HEK293 (cell line): ENCODE results near the gene SHBG.

Experiments
- EGR2 ChIP-seq: fragments of 450-650 bp; formaldehyde crosslinking; IDR thresholded peaks from 2 replicates; pipeline ENCODE4 v1.5.1; 2016; ENCODE audit warnings: low read depth, missing biosample characterization, missing genetic modification characterization
- GLI2 ChIP-seq: fragments of 450-650 bp; formaldehyde crosslinking; IDR thresholded peaks from 2 replicates; pipeline ENCODE4; 2017; ENCODE audit warnings: missing biosample characterization, missing genetic modification characterization, low read depth, borderline replicate concordance
- SP2 ChIP-seq: fragments of 450-650 bp; formaldehyde crosslinking; IDR thresholded peaks from 2 replicates; pipeline ENCODE4 v1.5.1; 2016; ENCODE audit warnings: missing biosample characterization, missing genetic modification characterization
- YY1 ChIP-seq: fragments of 450-650 bp; formaldehyde crosslinking; IDR thresholded peaks from 2 replicates; pipeline ENCODE4 v1.5.1; 2018; ENCODE audit warnings: missing biosample characterization, missing genetic modification characterization
- ZBTB21 ChIP-seq: fragments of 450-650 bp; formaldehyde crosslinking; IDR thresholded peaks from 2 replicates; pipeline ENCODE4 v1.5.1; 2017; ENCODE audit warnings: missing biosample characterization, missing genetic modification characterization
- ZBTB6 ChIP-seq: fragments of 450-650 bp; formaldehyde crosslinking; IDR thresholded peaks from 2 replicates; pipeline ENCODE4 v1.5.1; 2017; ENCODE audit warnings: missing biosample characterization, missing genetic modification characterization
- ZFP37 ChIP-seq: fragments of 450-650 bp; formaldehyde crosslinking; IDR thresholded peaks from 2 replicates; pipeline ENCODE4 v1.5.1; 2016; ENCODE audit warnings: missing biosample characterization, missing genetic modification characterization
- ZFP41 ChIP-seq: fragments of 450-650 bp; formaldehyde crosslinking; IDR thresholded peaks from 2 replicates; pipeline ENCODE4 v1.5.1; 2016; ENCODE audit warnings: missing biosample characterization, missing genetic modification characterization, borderline replicate concordance
- ZNF248 ChIP-seq: fragments of 450-650 bp; formaldehyde crosslinking; IDR thresholded peaks from 2 replicates; pipeline ENCODE4 v1.5.1; 2017; ENCODE audit warnings: missing biosample characterization, missing genetic modification characterization
- ZNF280D ChIP-seq: fragments of 450-650 bp; formaldehyde crosslinking; IDR thresholded peaks from 2 replicates; pipeline ENCODE4 v1.5.1; 2016; ENCODE audit warnings: missing biosample characterization, missing genetic modification characterization
- ZNF302 ChIP-seq: fragments of 450-650 bp; formaldehyde crosslinking; IDR thresholded peaks from 2 replicates; pipeline ENCODE4 v1.5.1; 2016; ENCODE audit warnings: missing biosample characterization, missing genetic modification characterization, low read depth
- ZNF335 ChIP-seq: fragments of 450-650 bp; formaldehyde crosslinking; conservative IDR thresholded peaks from 2 replicates; pipeline ENCODE4 v1.5.1; 2016; ENCODE audit warnings: missing biosample characterization, missing genetic modification characterization
- ZNF350 ChIP-seq: fragments of 450-650 bp; formaldehyde crosslinking; IDR thresholded peaks from 2 replicates; pipeline ENCODE4 v1.5.0; 2017; ENCODE audit warnings: missing biosample characterization, mild to moderate bottlenecking, missing genetic modification characterization
- ZNF48 ChIP-seq: fragments of 450-650 bp; formaldehyde crosslinking; IDR thresholded peaks from 2 replicates; pipeline ENCODE4 v1.5.1; 2016; ENCODE audit warnings: missing biosample characterization, missing genetic modification characterization
- ZNF777 ChIP-seq: fragments of 450-650 bp; formaldehyde crosslinking; IDR thresholded peaks from 2 replicates; pipeline ENCODE4 v1.5.1; 2017; ENCODE audit warnings: missing biosample characterization, missing genetic modification characterization, borderline replicate concordance
- ZNF785 ChIP-seq: fragments of 450-650 bp; formaldehyde crosslinking; IDR thresholded peaks from 2 replicates; pipeline ENCODE4 v1.5.1; 2016; ENCODE audit warnings: missing biosample characterization, missing genetic modification characterization
- ZNF791 ChIP-seq: fragments of 450-650 bp; formaldehyde crosslinking; IDR thresholded peaks from 2 replicates; pipeline ENCODE4 v1.5.1; 2016; ENCODE audit warnings: missing biosample characterization, missing genetic modification characterization
- ZNF843 ChIP-seq: fragments of 450-650 bp; formaldehyde crosslinking; IDR thresholded peaks from 2 replicates; pipeline ENCODE4 v1.5.1; 2016; ENCODE audit warnings: missing biosample characterization, missing genetic modification characterization
- ZSCAN23 ChIP-seq: fragments of 450-650 bp; formaldehyde crosslinking; IDR thresholded peaks from 2 replicates; pipeline ENCODE4 v1.5.1; 2016; ENCODE audit warnings: missing biosample characterization, missing genetic modification characterization
- TF ChIP-seq, protein P1 (sequence below): fragments of 450-650 bp; formaldehyde crosslinking; IDR thresholded peaks from 2 replicates; pipeline ENCODE4 v1.5.1; 2016; ENCODE audit warnings: missing biosample characterization, missing genetic modification characterization
- TF ChIP-seq, protein P2 (sequence below): fragments of 450-650 bp; formaldehyde crosslinking; IDR thresholded peaks from 2 replicates; pipeline ENCODE4 v1.5.1; 2016; ENCODE audit warnings: missing biosample characterization, missing genetic modification characterization
- TF ChIP-seq, protein P3 (sequence below): fragments of 450-650 bp; formaldehyde crosslinking; IDR thresholded peaks from 2 replicates; pipeline ENCODE4; 2016; ENCODE audit warnings: missing biosample characterization, missing genetic modification characterization
- TF ChIP-seq, protein P4 (sequence below): fragments of 450-650 bp; formaldehyde crosslinking; IDR thresholded peaks from 2 replicates; pipeline ENCODE4 v1.5.1; 2016; ENCODE audit warnings: missing biosample characterization, missing genetic modification characterization
- TF ChIP-seq, protein P5 (sequence below): fragments of 450-650 bp; formaldehyde crosslinking; IDR thresholded peaks from 2 replicates; pipeline ENCODE4 v1.5.1; 2016; ENCODE audit warnings: missing biosample characterization, missing genetic modification characterization
- TF ChIP-seq, protein P6 (sequence below): fragments of 450-650 bp; formaldehyde crosslinking; IDR thresholded peaks from 2 replicates; pipeline ENCODE4 v1.5.1; 2016; ENCODE audit warnings: missing biosample characterization, missing genetic modification characterization

SHBG gene

DNA sequence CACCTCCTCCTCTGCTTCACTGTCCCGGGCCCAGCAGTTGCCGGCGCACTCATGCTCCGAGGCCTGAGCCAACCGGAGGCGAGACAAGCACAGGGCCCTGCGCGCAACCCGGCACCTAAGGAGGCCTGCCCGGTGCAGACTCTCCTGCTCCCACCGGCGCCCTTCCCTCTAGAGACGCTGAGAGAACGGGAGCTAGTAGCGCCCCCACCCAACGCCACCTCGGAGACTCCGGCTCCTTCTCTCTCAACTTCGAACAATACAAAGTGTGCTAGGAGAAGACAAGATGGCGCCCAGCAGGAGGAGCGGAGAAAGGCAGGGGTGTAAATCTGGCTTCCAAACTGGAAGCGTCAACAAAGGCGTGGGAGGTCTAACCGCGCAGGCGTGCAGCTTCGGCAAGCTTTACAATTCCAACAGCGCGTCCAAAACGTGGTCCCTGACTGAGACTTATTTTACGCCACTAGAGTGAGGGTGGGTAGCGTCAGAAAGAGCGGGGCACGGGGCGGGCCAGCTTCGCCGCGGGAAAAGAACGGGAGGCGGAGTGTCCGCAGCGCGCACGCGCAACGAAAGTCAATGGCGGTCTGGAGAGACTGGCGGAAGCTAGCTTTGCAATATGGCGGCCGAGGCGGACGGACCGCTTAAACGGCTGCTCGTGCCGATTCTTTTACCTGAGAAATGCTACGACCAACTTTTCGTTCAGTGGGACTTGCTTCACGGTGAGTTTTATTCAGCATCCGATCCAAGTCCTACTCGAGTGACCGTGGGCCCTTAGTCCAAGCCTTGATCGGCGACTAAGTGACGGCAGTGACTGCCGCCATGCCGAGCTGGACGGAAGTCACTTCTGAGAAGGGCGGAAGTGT is 46.5 kb upstream of the SHBG start, which contains the start of gene MPDU1 (continued):
- TF ChIP-seq GLI2 (tag by site-specific recombination) = no peak
- no peak for TF ChIP-seq ZNF248 (tag by site-specific recombination)
- TF ChIP-seq SP2 (tag by site-specific recombination) = peak; percentile 88
- TF ChIP-seq ZBTB6 = peak; percentile 5; the same call in 1 of the 2 replicates
- TF ChIP-seq YY1 (tag by site-specific recombination) = peak; percentile 99
- TF ChIP-seq ZNF791 = no peak
- TF ChIP-seq, protein P1, sequence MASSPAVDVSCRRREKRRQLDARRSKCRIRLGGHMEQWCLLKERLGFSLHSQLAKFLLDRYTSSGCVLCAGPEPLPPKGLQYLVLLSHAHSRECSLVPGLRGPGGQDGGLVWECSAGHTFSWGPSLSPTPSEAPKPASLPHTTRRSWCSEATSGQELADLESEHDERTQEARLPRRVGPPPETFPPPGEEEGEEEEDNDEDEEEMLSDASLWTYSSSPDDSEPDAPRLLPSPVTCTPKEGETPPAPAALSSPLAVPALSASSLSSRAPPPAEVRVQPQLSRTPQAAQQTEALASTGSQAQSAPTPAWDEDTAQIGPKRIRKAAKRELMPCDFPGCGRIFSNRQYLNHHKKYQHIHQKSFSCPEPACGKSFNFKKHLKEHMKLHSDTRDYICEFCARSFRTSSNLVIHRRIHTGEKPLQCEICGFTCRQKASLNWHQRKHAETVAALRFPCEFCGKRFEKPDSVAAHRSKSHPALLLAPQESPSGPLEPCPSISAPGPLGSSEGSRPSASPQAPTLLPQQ (tag by site-specific recombination) = peak; percentile 61
- TF ChIP-seq ZBTB21 (tag by site-specific recombination) = no peak; the same call in 1 of the 2 replicates
- TF ChIP-seq ZNF280D (tag by site-specific recombination) = peak; percentile 53
- TF ChIP-seq, protein P2, sequence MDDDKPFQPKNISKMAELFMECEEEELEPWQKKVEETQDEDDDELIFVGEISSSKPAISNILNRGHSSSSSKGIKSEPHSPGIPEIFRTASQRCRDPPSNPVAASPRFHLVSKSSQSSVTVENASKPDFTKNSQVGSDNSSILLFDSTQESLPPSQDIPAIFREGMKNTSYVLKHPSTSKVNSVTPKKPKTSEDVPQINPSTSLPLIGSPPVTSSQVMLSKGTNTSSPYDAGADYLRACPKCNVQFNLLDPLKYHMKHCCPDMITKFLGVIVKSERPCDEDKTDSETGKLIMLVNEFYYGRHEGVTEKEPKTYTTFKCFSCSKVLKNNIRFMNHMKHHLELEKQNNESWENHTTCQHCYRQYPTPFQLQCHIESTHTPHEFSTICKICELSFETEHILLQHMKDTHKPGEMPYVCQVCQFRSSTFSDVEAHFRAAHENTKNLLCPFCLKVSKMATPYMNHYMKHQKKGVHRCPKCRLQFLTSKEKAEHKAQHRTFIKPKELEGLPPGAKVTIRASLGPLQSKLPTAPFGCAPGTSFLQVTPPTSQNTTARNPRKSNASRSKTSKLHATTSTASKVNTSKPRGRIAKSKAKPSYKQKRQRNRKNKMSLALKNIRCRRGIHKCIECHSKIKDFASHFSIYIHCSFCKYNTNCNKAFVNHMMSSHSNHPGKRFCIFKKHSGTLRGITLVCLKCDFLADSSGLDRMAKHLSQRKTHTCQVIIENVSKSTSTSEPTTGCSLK (tag by site-specific recombination) = no peak
- TF ChIP-seq, protein P3, sequence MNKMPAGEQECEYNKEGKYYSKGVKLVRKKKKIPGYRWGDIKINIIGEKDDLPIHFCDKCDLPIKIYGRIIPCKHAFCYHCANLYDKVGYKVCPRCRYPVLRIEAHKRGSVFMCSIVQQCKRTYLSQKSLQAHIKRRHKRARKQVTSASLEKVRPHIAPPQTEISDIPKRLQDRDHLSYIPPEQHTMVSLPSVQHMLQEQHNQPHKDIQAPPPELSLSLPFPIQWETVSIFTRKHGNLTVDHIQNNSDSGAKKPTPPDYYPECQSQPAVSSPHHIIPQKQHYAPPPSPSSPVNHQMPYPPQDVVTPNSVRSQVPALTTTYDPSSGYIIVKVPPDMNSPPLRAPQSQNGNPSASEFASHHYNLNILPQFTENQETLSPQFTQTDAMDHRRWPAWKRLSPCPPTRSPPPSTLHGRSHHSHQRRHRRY (tag by site-specific recombination) = no peak
- TF ChIP-seq, protein P4, sequence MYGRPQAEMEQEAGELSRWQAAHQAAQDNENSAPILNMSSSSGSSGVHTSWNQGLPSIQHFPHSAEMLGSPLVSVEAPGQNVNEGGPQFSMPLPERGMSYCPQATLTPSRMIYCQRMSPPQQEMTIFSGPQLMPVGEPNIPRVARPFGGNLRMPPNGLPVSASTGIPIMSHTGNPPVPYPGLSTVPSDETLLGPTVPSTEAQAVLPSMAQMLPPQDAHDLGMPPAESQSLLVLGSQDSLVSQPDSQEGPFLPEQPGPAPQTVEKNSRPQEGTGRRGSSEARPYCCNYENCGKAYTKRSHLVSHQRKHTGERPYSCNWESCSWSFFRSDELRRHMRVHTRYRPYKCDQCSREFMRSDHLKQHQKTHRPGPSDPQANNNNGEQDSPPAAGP (tag by site-specific recombination) = peak; percentile 81
- TF ChIP-seq, protein P5, sequence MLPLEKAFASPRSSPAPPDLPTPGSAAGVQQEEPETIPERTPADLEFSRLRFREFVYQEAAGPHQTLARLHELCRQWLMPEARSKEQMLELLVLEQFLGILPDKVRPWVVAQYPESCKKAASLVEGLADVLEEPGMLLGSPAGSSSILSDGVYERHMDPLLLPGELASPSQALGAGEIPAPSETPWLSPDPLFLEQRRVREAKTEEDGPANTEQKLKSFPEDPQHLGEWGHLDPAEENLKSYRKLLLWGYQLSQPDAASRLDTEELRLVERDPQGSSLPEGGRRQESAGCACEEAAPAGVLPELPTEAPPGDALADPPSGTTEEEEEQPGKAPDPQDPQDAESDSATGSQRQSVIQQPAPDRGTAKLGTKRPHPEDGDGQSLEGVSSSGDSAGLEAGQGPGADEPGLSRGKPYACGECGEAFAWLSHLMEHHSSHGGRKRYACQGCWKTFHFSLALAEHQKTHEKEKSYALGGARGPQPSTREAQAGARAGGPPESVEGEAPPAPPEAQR (tag by site-specific recombination) = no peak
- no peak for TF ChIP-seq ZNF777 (tag by site-specific recombination)
- TF ChIP-seq ZFP37 = no peak
- peak; percentile 95; the same call in 1 of the 2 replicates for TF ChIP-seq ZNF335 (tag by site-specific recombination)
- TF ChIP-seq ZFP41 (tag by site-specific recombination) = no peak
- TF ChIP-seq ZSCAN23 (tag by site-specific recombination) = 0 out of 2 replicates have a peak, but pooled peaks have one; percentile 49
- TF ChIP-seq ZNF48 (tag by site-specific recombination) = no peak
- no peak; the same call in none of the 2 replicates for TF ChIP-seq ZNF843 (tag by site-specific recombination)
- TF ChIP-seq ZNF785 (tag by site-specific recombination) = no peak
- TF ChIP-seq EGR2 = peak; percentile 90
- no peak for TF ChIP-seq ZNF302 (tag by site-specific recombination)
- TF ChIP-seq ZNF350 (tag by site-specific recombination) = no peak
- TF ChIP-seq, protein P6, sequence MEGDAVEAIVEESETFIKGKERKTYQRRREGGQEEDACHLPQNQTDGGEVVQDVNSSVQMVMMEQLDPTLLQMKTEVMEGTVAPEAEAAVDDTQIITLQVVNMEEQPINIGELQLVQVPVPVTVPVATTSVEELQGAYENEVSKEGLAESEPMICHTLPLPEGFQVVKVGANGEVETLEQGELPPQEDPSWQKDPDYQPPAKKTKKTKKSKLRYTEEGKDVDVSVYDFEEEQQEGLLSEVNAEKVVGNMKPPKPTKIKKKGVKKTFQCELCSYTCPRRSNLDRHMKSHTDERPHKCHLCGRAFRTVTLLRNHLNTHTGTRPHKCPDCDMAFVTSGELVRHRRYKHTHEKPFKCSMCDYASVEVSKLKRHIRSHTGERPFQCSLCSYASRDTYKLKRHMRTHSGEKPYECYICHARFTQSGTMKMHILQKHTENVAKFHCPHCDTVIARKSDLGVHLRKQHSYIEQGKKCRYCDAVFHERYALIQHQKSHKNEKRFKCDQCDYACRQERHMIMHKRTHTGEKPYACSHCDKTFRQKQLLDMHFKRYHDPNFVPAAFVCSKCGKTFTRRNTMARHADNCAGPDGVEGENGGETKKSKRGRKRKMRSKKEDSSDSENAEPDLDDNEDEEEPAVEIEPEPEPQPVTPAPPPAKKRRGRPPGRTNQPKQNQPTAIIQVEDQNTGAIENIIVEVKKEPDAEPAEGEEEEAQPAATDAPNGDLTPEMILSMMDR (tag by site-specific recombination) = peak; percentile 52
